ENCODE results near the gene ZMIZ1.

ZMIZ1 gene

DNA sequence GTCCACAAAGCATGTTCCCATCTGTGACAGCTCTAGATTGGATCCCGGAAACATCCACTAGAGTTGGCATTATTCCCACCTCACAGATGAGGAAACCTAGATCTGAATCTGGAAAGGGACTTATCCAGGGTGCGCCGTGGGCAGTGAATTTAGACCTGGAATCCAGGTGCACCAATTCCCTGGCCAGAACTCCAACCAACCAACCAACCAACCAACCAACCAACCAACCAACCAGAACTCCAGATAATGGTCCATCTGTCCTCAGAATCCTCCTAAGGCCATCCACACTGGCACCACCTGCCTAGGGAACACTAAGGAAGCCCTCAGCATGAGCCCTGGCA lies 42.0 kb upstream of the ZMIZ1 start (continued):
- TF ChIP-seq, protein P1, sequence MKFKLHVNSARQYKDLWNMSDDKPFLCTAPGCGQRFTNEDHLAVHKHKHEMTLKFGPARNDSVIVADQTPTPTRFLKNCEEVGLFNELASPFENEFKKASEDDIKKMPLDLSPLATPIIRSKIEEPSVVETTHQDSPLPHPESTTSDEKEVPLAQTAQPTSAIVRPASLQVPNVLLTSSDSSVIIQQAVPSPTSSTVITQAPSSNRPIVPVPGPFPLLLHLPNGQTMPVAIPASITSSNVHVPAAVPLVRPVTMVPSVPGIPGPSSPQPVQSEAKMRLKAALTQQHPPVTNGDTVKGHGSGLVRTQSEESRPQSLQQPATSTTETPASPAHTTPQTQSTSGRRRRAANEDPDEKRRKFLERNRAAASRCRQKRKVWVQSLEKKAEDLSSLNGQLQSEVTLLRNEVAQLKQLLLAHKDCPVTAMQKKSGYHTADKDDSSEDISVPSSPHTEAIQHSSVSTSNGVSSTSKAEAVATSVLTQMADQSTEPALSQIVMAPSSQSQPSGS (tag by site-specific recombination; IDR thresholded peaks at IDR 0.05; ENCODE audit: low read depth) = no peak
- no peak for TF ChIP-seq ZNF473 (tag by site-specific recombination; IDR thresholded peaks at IDR 0.05)
- no peak for TF ChIP-seq ZNF549 (tag by site-specific recombination; IDR thresholded peaks at IDR 0.05)
- TF ChIP-seq ZFHX2 (tag by site-specific recombination; conservative IDR thresholded peaks at IDR 0.05) = no peak

- H3K9me3 ChIP-seq (ENCODE audit: control insufficient read depth, insufficient read depth, low read depth, low read length) = no peaks in the 10 kb centered on the region
- no peaks in the 10 kb centered on the region for H3K4me1 ChIP-seq (ENCODE audit: control insufficient read depth, insufficient read depth, low read length)
- no peak overlapping the region for H3K27ac ChIP-seq (ENCODE audit: extremely low read depth, low read depth, low read length)
- CTCF ChIA-PET = no interaction called here
- POLR2A ChIA-PET = no interaction called here
- H3K36me3 ChIP-seq (ENCODE audit: control insufficient read depth in 2 of 2, insufficient read depth in 1 of 2, low read length in 2 of 2) = no peaks in the 10 kb centered on the region
- peak; percentile 96 for TF ChIP-seq ZFHX2 (tag by site-specific recombination; conservative IDR thresholded peaks at IDR 0.05)
- TF ChIP-seq ZSCAN18 (tag by site-specific recombination; IDR thresholded peaks at IDR 0.05) = no peak
- peak; percentile 59; the same call in 1 of the 2 replicates for TF ChIP-seq SCRT1 (tag by site-specific recombination; IDR thresholded peaks at IDR 0.05; ENCODE audit: borderline replicate concordance)
- TF ChIP-seq SCRT2 (tag by site-specific recombination; IDR thresholded peaks at IDR 0.05) = peak; percentile 72
- TF ChIP-seq, protein P2, sequence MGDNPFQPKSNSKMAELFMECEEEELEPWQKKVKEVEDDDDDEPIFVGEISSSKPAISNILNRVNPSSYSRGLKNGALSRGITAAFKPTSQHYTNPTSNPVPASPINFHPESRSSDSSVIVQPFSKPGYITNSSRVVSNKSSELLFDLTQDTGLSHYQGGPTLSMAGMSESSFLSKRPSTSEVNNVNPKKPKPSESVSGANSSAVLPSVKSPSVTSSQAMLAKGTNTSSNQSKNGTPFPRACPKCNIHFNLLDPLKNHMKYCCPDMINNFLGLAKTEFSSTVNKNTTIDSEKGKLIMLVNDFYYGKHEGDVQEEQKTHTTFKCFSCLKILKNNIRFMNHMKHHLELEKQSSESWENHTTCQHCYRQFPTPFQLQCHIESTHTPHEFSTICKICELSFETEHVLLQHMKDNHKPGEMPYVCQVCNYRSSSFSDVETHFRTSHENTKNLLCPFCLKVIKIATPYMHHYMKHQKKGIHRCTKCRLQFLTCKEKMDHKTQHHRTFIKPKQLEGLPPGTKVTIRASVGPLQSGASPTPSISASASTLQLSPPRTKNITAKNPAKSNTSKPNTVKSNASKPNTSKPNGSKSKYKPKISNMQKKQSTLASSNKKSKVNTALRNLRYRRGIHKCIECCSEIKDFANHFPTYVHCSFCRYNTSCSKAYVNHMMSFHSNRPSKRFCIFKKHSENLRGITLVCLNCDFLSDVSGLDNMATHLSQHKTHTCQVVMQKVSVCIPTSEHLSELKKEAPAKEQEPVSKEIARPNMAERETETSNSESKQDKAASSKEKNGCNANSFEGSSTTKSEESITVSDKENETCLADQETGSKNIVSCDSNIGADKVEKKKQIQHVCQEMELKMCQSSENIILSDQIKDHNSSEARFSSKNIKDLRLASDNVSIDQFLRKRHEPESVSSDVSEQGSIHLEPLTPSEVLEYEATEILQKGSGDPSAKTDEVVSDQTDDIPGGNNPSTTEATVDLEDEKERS (tag by site-specific recombination; IDR thresholded peaks at IDR 0.05) = no peak
- TF ChIP-seq ZIC2 (tag by site-specific recombination; IDR thresholded peaks at IDR 0.05) = peak; percentile 45
- TF ChIP-seq EGR2 (tag by site-specific recombination; IDR thresholded peaks at IDR 0.05; ENCODE audit: low read depth) = peak; percentile 96
- no peak overlapping the region for H3K4me3 ChIP-seq (ENCODE audit: low read depth, low read length)
Observed at GRCh38 chr10:79027147-79028055, 41.4 kb upstream of the ZMIZ1 start.

GRCh38 chr10:79028056-79028430 lies 40.7 kb upstream of the ZMIZ1 start:
- Histone ChIP-seq H3K36me3 (ENCODE audit: control insufficient read depth in 2 of 2, insufficient read depth in 1 of 2, low read length in 2 of 2) (no peaks in the 10 kb centered on the region), H3K9me3 (ENCODE audit: control insufficient read depth, insufficient read depth, low read depth, low read length) (no peaks in the 10 kb centered on the region), H3K4me1 (ENCODE audit: control insufficient read depth, insufficient read depth, low read length) (no peaks in the 10 kb centered on the region), H3K4me3 (ENCODE audit: low read depth, low read length) (no peak overlapping the region), H3K27ac (ENCODE audit: extremely low read depth, low read depth, low read length) (no peak overlapping the region)
- ChIA-PET CTCF (no interaction called here), POLR2A (no interaction called here)
- no peak for TF ChIP-seq KLF10 (tag by site-specific recombination; IDR thresholded peaks at IDR 0.05)
- TF ChIP-seq, protein P3, sequence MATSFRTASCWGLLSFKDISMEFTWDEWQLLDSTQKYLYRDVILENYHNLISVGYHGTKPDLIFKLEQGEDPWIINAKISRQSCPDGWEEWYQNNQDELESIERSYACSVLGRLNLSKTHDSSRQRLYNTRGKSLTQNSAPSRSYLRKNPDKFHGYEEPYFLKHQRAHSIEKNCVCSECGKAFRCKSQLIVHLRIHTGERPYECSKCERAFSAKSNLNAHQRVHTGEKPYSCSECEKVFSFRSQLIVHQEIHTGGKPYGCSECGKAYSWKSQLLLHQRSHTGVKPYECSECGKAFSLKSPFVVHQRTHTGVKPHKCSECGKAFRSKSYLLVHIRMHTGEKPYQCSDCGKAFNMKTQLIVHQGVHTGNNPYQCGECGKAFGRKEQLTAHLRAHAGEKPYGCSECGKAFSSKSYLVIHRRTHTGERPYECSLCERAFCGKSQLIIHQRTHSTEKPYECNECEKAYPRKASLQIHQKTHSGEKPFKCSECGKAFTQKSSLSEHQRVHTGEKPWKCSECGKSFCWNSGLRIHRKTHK (tag by site-specific recombination; IDR thresholded peaks at IDR 0.05) = 0 out of 2 replicates have a peak, but pooled peaks have one; percentile 17

Measured in HEK293 (cell line).